Activated CD8-positive, alpha-beta memory T cell treated with anti-CD3 and anti-CD28 coated beads, Interleukin-2, amount 50 U/mL, for 48 hours (primary cell): ENCODE data around the gene MPP3.

ENCODE experiments used
- DNase-seq: peaks from one replicate; pipeline ENCODE4 v3.0.0-alpha.2; 2020

The MPP3 gene

GRCh38 chr17:43831633-43832032, 1.3 kb downstream of the MPP3 start:
- no peak for DNase-seq

- DNase-seq: no peak
Measured at GRCh38 chr17:43830510-43831140, 2.3 kb downstream of the MPP3 start.

- no peak for DNase-seq
Measured at GRCh38 chr17:43829738-43830137, 3.2 kb downstream of the MPP3 start.

- no peak for DNase-seq
Measured at GRCh38 chr17:43827596-43827995, 5.3 kb downstream of the MPP3 start.

- no peak for DNase-seq
Measured at GRCh38 chr17:43826206-43826605, 6.7 kb downstream of the MPP3 start.

DNA sequence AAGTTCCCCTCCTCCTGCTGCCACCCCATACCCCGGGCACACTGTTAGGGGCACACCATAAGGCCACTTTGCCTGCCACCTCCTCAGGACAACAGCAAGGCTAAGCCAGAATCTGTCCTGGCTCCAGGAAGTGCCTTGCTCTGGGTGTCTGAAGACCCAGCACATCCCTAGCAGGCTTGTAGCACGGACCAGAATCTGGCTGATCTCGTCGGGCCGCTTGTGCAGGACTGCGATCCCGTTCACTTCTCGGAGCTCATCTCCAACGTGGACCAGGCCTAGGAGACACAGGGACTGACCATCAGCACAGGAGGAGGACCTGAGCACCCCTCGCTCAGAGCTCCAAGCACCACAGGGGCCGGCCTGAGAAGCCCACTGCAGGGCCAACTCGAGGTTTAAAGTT, 7.4 kb downstream of the MPP3 start:
- no peak for DNase-seq

GRCh38 chr17:43823350-43824084, 9.4 kb downstream of the MPP3 start:
- DNase-seq: no peak

GRCh38 chr17:43822570-43823190, 10.3 kb downstream of the MPP3 start:
- DNase-seq: no peak

DNA sequence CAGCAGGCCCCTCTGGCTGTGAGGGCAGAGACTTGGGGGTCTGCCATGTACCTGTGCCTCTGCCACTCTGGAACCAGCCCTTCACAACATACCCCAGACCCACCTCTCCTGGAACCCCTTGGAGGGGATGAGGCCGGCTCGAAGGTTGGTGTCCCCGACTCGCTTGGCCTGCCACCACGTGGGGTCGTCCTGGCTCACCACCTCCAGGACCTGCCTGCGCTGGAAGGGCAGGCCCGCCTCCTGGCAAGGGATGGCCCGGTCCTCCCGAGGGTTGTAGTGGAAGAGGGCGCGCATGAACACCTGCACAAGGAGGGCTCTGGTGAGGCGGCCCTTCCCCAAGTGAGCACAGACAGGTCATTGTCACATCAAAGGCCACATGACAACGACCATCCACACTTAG, 12.2 kb downstream of the MPP3 start:
- DNase-seq: no peak

DNA sequence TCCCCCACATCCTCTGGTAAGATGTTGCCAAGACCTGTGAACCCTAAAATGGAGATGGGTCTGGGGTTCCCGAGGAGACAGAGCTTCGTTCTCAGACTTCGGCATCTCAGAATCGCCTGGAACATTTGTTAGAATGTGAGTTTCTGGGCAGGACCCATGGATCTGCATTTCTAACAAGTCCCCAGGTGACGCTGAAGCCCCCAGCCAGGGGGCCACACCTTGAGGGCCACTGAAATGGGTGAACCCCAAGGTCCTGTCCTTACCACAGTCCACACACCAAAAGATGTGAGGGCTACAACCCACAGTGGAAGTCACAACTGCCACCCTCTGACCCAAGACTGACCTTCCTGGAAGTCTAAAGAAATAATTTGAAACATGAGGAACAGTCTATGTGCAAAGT, 14.0 kb downstream of the MPP3 start:
- DNase-seq: no peak

- DNase-seq: no peak
Measured at GRCh38 chr17:43817826-43818225, 15.1 kb downstream of the MPP3 start.

DNA sequence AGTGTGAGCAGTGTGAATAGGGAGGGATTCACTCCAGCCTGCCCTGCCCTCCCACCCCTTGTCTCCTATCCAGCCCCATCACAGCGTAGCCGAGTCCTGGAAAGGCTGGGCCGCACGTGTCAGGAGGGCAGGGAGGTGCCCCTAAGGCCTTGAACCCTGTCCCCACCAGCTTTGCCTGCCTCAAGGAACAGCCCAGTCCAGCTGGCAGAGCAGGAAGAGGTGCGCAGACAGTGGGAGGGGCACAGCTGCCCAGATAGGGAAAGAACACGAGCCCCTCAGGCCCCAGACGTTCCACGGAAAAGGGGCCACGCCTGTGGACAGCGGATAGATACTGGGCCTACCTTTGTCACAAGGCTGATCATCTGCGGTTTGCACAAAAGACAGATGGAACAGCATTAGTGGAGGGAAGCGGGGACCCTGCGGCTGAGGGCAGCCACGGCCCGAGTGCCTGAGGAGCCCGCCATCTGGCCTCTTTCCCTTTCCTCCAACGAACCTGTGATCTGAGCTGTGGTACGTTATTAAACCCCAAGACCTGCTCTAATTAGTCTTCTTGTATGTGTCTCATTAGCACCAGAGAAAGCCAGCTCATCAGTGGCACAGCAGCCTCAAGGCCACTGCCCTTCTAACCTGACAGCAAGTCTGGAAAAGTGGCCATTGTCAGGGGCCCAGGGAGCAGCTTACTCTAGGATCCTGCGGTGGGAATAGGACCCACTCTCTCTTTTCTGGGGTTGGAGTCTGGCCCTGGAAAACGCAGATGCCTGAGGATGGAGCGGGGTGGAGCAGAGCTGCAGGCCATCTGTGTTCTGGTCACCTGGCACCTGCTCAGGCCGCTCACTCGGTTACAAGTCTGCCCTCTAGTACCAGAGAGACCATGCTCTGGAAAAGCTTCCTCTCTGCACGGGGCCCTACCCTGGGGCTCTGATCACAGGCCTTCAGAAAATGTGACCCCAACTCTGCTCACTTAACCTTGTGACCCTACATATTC, 16.3 kb downstream of the MPP3 start:
- no peak for DNase-seq

DNA sequence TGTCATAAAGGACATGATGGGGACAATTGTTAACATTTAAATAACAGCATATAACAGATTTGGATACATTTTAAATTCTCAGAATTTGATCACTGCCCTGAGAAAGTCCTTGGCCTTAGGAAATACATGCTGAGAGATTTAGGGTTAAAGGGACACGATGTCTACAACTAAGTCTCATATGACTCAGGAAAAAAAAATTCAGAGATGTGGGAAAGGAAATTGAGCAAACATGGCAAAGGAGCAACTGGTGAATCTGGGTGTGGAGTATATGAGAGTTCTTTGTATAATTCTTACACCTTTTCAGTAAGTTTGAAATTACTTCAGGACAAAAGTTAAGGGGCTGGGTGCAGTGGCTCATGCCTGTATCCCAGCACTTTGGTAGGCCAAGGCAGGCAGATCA, 18.2 kb downstream of the MPP3 start:
- DNase-seq: no peak

DNA sequence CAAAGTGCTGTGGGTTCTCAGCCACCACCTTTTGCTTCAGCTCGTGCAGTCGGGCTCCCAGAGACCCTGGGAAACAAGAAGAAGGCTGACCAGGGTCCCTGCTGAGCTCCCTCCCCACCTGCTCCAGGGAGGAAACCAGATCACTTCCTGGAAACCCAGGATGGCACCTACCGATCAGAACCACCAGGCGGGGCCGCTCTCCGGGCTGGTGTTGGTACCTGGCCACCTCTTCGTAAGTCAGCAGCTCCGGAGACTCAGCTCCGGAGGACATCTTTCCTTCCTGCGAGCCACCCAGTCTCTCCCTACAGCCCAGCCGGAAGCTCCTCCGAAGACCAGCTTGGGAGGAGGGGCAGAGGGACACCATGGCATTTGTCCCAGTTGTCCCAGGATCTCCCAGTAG, 18.9 kb downstream of the MPP3 start:
- no peak for DNase-seq

DNA sequence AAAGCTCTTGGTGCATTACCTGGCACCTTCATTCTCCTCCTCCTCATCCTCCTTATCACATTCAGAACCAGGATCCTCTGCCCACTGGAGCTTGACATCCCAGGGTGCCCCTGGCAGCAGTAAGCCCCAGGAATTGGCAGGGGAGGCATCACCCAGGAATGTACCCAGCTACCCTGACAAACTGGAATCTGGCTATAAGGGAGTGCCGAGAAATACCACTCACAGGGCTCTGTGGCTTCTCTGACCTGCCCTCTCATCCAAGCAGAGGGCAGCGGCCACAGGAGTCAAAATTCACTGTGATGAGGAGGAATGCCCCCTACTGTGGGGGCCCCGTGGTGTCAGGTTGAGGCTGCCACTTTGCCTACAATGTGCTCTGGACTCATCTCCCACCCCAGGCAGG, 19.6 kb downstream of the MPP3 start:
- DNase-seq: no peak

DNA sequence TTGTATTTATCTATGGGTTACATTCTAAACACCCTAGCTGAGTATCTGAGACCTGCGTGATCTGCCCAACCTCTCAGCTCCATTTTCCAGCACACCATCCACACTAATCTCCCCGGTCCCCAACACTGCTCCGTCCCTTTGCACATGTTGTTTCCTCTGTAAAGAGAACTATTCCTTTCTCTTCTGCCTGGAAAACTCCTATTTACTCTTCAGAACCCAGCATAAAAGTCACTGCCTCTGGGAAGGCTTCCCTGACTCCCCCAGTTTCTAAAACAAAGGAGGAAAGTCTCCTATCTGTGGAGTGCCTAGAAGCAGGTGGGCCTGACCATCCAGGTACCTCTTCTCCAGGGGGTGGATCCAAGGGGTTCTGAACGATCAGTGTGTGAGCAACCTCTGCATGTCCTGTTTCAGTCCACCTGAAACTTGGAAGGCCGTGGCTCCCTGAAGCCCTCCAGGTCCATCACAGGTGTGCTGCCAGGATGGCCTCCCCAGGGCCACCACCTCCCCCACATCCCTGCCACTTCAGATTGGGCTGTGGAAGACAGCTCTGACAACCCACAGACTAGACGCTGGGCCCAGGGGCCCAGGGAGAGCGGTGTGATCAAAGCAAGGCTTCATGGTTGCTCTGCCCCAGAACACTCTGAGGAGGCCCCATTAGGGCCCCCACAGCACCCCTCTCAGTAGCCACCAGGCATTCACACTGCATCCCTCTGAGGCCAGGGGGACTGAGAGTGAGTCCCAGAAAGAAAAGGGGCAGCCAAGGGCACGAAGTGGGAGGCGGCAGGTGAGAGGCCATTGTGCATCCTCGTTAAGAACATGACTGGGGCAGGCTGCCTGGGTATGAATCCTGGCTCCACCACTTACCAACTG, 20.3 kb downstream of the MPP3 start:
- DNase-seq: no peak

DNA sequence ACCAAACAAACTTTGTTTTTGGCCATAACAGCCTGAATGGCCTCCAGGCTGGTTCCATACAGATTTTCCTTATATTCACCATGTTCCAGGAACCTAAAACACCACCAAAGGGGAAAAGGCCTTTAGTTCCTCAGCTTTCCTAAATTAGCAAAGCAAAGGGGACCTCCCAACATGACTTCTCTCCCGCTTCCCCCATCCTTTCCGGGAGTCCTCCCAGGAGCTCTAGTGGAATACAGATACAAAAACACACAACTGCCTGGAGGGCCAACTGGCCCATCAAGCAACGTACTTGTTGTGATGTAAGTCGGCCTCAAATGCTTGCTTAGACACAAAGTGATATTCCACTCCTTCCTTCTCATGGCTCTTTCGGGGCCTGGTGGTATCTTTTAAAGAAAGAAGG, 22.1 kb downstream of the MPP3 start:
- no peak for DNase-seq

- DNase-seq: no peak
Measured at GRCh38 chr17:43810226-43810715, 22.7 kb downstream of the MPP3 start.

DNA sequence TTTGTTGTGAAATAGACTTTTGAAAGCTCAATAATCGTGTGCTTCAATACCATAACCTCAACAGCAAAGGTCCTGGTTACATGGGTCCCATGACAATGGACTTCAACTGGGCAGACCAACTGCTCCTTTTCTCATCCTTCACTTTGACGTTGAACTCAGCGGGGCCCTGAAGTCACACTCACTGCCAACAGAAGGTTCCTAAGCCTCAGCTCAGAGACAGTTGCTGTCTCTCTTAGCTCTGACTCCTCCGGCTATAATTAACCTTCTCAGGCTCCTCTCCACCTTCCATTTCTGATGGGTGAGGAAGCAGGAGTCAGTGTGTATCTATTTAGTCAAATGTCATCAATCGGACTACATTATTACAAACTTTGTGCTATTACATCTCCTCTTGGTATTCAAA, 23.8 kb downstream of the MPP3 start:
- no peak for DNase-seq

DNA sequence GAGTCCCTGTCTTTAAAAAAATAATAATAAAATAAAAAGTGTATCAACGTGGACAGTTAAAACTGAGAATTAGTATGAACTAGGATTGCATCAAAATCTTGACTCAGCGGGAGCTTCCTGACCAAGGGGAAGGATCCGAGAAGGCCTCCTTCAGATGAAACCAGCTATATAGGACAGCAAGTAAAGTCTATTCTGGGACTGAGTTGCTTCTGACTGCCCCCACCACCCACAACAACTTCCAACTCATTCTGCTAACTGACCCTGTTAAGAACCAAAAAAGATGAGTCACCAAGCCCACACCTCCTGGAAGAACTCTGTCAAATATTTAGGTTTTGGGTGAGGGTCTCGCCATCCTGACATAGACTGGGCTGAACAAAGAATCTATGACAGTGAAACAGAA, 24.9 kb downstream of the MPP3 start:
- DNase-seq: no peak

GRCh38 chr17:43805117-43805516, 27.8 kb downstream of the MPP3 start:
- DNase-seq: no peak

GRCh38 chr17:43803758-43804157, 29.2 kb downstream of the MPP3 start:
- DNase-seq: no peak
